WI38 (cell line): Measurements from ENCODE around the gene DAZAP1.

ENCODE experiments used
- H3K4me3 ChIP-seq: 2 replicates; pipeline ENCODE4 v1.5.1; 2011; ENCODE audit warnings: low read depth, mild to moderate bottlenecking, control low read depth, low read length
- TF ChIP-seq, protein P1 (sequence below): IDR thresholded peaks from 2 replicates; pipeline ENCODE4 v1.5.1; 2012; ENCODE audit warnings: low read depth, mild to moderate bottlenecking, control low read depth, low read length

Gene DAZAP1

DNA sequence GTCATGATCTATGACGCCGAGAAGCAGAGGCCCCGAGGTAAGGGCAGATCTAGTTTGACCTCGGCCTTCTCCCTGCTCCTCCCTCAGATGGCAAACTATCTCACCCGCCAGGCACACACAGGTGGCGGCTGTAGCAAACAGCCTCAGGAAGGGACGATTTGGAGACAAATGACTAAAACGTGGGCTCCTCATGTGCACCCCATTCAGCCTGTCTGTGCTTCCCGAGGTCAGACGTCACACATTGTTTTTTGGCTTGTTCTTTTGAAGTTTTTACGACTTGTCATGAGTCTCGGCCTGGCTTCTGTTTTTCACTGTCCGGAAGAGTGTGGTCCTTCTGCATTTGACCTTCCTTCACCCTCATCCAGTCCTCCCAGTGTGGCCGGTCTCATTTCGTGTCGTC lies 15.0 kb downstream of the DAZAP1 start:
- no peak overlapping the region for H3K4me3 ChIP-seq
- TF ChIP-seq, protein P1, sequence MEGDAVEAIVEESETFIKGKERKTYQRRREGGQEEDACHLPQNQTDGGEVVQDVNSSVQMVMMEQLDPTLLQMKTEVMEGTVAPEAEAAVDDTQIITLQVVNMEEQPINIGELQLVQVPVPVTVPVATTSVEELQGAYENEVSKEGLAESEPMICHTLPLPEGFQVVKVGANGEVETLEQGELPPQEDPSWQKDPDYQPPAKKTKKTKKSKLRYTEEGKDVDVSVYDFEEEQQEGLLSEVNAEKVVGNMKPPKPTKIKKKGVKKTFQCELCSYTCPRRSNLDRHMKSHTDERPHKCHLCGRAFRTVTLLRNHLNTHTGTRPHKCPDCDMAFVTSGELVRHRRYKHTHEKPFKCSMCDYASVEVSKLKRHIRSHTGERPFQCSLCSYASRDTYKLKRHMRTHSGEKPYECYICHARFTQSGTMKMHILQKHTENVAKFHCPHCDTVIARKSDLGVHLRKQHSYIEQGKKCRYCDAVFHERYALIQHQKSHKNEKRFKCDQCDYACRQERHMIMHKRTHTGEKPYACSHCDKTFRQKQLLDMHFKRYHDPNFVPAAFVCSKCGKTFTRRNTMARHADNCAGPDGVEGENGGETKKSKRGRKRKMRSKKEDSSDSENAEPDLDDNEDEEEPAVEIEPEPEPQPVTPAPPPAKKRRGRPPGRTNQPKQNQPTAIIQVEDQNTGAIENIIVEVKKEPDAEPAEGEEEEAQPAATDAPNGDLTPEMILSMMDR = no peak

DNA sequence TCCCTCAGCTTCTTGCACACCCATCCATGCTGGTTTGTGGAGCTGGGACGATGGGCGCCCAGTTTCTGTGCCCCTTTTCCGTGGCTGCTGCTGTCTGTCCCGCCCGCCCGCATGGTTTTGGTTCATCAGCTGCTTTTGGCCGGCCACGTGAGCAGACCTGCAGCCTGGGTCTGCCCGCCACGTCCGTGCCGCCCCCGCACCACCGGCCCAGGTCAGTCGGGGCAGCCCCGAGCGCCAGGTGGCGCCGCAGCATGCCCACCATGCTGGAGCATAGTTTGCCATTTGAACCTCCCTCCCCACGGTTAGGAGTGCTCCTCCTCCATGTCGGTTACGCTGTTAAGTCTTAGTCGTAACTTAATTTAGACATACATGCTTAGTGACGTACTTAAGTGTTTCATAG lies 15.6 kb downstream of the DAZAP1 start:
- no peak overlapping the region for H3K4me3 ChIP-seq
- TF ChIP-seq, protein P1 = no peak

DNA sequence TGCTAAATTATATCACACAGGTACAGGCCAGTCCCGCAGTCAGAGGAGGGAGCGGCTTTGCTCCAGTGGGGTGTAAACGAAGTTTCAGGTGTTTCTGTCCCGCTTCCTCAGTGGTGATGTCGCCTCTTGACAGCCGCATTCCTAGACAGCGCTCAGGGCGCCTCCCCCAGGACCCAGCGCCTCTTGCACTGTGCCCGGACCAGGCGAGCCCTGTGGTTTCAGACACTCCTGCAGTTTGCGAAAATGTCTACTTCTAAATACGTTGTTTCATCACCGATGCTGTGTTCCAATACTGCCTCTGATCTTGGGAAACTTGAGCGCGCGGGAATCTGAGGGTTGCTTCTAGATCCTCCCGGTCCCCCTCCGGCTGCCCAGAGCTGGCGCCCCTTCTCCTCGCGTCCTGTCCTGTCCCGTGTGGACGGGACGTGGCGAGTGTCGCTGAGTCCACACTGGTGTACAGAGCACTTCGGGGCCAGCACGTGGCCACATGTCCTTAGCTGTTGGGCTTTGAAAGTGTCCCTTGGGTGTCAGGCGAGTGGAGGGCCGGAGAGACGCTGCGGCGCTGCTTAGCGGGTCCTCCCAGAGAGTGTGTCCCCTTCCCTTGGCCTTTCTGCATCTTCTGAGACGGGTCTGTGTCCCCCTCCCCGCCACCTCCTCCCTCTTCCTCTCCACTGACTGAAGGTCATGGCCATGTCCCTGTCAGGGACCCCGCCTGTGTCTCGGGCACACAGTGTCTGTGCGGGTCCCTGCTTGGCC lies 16.2 kb downstream of the DAZAP1 start:
- TF ChIP-seq, protein P1 = no peak
- H3K4me3 ChIP-seq = no peak overlapping the region

DNA sequence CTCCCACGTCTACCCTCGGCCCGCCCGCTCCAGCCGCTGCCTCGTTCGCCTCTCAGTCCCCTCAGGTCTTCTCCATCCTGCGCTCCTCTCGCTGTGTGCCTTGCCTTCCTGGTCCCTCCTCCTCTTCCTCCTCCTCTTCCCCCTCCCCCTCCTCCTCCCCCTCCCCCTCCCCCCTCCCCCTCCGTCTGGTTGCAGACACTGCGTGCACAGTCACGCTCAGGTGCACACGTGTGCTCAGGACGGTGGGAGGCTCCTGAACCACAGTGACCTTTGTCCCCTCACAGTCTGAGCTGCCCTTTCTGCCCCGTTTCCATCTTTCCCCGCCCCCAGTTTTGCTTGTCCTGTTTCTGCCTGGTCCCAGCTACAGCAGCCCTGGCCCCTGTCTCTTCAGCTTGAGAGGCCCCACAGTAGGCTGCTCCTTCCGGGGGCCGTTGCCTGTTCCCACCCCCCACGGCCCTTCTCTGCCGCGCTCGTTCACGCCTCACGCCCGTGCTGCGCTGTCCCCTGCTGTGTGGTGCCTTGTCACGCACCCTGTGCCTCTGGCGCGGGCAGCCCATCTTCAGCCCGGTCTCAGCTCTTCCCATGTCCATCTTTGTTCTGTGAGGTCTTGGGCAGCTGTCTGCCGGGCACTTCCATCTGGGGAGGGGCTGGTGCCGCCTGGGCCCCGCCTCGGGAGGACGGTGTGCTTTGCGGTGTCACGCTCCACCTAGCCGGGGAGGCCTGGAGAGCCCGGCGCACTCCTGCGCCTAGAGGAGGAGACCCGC lies 17.0 kb downstream of the DAZAP1 start:
- no peak overlapping the region for H3K4me3 ChIP-seq
- TF ChIP-seq, protein P1 = no peak

DNA sequence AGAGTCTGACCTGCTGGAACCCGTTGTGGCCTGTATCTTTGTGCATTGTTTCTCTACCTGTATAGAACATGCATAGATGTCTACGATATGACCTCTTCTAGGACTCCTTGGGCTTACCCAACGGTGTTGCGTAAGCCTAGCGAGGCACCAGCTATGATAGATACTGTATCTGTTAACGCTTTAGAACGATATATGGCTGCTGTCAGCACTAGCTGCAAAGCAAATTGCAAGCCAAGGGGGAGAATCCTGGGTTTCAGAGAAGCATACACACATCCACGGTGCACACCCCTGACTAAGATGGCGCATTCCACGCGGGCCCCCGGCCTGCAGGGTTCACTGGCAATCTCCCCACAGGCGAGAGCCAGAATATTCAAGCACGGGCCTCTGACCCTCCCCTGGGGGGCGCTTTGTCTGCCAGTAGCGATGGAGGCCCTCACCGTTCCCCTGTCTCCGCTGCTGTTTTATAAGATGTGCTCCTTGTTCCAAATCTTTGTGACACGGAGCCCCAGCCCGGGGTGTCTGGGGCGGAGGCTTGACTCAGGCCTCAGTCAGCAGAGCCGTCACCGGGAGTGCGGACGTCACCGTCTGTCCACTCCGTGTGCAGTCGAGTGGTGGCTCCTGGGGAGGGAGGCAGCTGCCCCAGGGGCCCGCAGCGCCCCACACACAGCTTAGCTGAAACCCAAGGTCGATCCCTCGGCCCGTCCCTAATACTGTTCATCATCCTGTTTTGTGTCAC lies 17.9 kb downstream of the DAZAP1 start:
- H3K4me3 ChIP-seq = no peak overlapping the region
- TF ChIP-seq, protein P1 = no peak

DNA sequence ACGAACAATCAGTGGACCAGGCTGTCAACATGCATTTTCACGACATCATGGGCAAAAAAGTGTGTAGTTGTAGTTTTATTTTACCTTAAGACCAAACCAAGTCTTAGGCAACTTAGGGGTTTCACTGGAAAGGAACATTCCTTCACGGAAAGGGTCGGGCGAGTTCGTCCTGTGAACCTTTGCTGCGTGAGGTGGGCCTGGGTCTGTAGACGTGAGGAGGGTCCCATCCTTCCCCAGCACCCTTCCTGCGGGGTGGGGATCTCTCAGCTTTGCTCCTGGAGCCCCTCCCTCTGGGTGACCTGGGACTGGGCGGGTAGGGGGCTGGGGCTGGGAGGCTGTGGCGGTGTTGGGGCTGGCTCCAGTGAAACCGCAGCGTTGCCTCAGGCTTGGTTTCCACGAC lies 18.5 kb downstream of the DAZAP1 start:
- TF ChIP-seq, protein P1 = no peak

More for the DNA sequence above, 18.5 kb downstream of the DAZAP1 start:
- H3K4me3 ChIP-seq = no peak overlapping the region
